K562 (cell line): Measurements from ENCODE around the gene GASK1A.

Experiments
- AFF4 ChIP-seq: sonication (generic); formaldehyde crosslinking; IDR thresholded peaks from 2 replicates; pipeline ENCODE4 v1.8.0; 2023; ENCODE audit warnings: mild to moderate bottlenecking, missing genetic modification reagents
- ATF7 ChIP-seq: fragments of 450-650 bp; IDR thresholded peaks from 2 replicates; pipeline ENCODE4 v1.7.1; 2014; ENCODE audit warnings: mild to moderate bottlenecking, moderate library complexity
- CBX2 ChIP-seq: fragments of 200-600 bp; sonication (generic); IDR thresholded peaks from one replicate; pipeline ENCODE4 v1.6.1; 2012; ENCODE audit warnings: mild to moderate bottlenecking, low read length, inconsistent platforms; ENCODE audit not compliant: insufficient read depth, poor library complexity, severe bottlenecking
- CBX3 ChIP-seq, 2 experiments: IDR thresholded peaks; 1 replicate in 1 of 2; 2 replicates in 1 of 2; pipeline ENCODE4 v1.6.1; 2012; ENCODE audit warnings: inconsistent platforms in 2 of 2, low read length in 2 of 2, borderline replicate concordance in 1 of 2, control low read depth in 1 of 2
- CTCF ChIP-seq, 3 experiments: IDR thresholded peaks in 2 of 3; conservative IDR thresholded peaks in 1 of 3; 2 replicates each; pipeline ENCODE4 v1.5.1; 2011 to 2012; ENCODE audit warnings: low read length in 3 of 3, mild to moderate bottlenecking in 3 of 3, control low read depth in 2 of 3, improper control_type of control experiment in 1 of 3, inconsistent platforms in 1 of 3, low read depth in 1 of 3, mixed read lengths in 1 of 3, moderate library complexity in 1 of 3; ENCODE audit not compliant: insufficient read depth in 2 of 3
- TCF7L2 ChIP-seq: fragments of 150-350 bp; IDR thresholded peaks from 2 replicates; pipeline ENCODE4 v1.6.1; 2016; ENCODE audit warnings: low read depth, mild to moderate bottlenecking, low read length, moderate library complexity
- THRAP3 ChIP-seq: fragments of 450-650 bp; IDR thresholded peaks from 2 replicates; pipeline ENCODE4 v1.6.1; 2016; ENCODE audit warnings: mild to moderate bottlenecking, inconsistent platforms, borderline replicate concordance
- ZNF133 ChIP-seq: fragments of 250-450 bp; sonication (Bioruptor Pico); IDR thresholded peaks from 2 replicates; pipeline ENCODE4 v1.4.0; 2020; ENCODE audit warnings: mild to moderate bottlenecking
- ZNF717 ChIP-seq: fragments of 250-450 bp; sonication (Bioruptor Pico); IDR thresholded peaks from 2 replicates; pipeline ENCODE4 v1.5.0; 2021
- ZSCAN29 ChIP-seq: fragments of 450-650 bp; IDR thresholded peaks from 2 replicates; pipeline ENCODE4 v1.6.1; 2017
- TF ChIP-seq, protein P1 (sequence below), 2 experiments: fragments of 200-800 bp in 1 of 2; sonication (Bioruptor generic) in 1 of 2; sonication (generic) in 1 of 2; formaldehyde crosslinking in 1 of 2; IDR thresholded peaks in 1 of 2; conservative IDR thresholded peaks in 1 of 2; 2 replicates each; pipeline versions ENCODE4 v1.5.0 to v1.6.1; 2016 to 2020; ENCODE audit warnings: missing compliant biosample characterization in 1 of 2, missing genetic modification characterization in 1 of 2, missing genetic modification reagents in 1 of 2

DNA sequence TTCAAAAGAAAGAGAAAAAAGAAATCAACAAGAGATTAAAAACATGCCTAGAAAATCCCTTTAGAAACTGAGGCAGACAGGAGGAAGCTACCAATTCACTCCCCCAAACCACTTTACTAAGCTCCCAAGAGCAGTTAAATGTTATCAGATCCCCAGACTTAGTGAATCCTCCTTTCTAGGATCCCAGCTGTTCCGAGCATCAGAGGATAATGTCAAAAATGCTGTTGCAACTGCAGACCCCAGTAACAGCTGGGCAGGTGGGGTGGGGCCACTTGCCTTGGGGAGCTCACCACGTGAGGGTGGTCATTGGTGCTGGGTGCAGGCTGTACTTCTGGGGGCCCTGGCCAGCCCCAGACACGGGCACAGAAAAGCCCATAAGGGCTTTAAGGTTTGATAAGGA lies 117.7 kb downstream of the GASK1A start:
- TF ChIP-seq TCF7L2 (no peak), CTCF (IDR thresholded peaks at IDR 0.05 in 2 of 3, conservative IDR thresholded peaks at IDR 0.05 in 1 of 3; ENCODE audit: insufficient read depth in 2 of 3, low read depth in 1 of 3, low read length in 3 of 3) (no peak), THRAP3 (no peak), CBX2 (no peak), ZNF717 (no peak), ZNF133 (CRISPR knock-in tag) (no peak), AFF4 (CRISPR knock-in tag) (no peak), ZSCAN29 (no peak), CBX3 (IDR thresholded peaks at IDR 0.05; ENCODE audit: borderline replicate concordance in 1 of 2, low read length in 2 of 2) (no peak), ATF7 (no peak)
- TF ChIP-seq, protein P1, sequence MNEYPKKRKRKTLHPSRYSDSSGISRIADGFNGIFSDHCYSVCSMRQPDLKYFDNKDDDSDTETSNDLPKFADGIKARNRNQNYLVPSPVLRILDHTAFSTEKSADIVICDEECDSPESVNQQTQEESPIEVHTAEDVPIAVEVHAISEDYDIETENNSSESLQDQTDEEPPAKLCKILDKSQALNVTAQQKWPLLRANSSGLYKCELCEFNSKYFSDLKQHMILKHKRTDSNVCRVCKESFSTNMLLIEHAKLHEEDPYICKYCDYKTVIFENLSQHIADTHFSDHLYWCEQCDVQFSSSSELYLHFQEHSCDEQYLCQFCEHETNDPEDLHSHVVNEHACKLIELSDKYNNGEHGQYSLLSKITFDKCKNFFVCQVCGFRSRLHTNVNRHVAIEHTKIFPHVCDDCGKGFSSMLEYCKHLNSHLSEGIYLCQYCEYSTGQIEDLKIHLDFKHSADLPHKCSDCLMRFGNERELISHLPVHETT (CRISPR knock-in tag; conservative IDR thresholded peaks at IDR 0.05 in 1 of 2, IDR thresholded peaks at IDR 0.05 in 1 of 2): no peak
